GM23338 (cell line): ENCODE measurements around the gene KIRREL3. TPM values are rescaled to one million over a fixed set of nuclear protein-coding genes. Genes with fewer than 3 reads are reported as not detected.

Experiments used
- ATAC-seq: fragments of 200-7000 bp; cut with Tn5 transposase; 3 replicates; pipeline ENCODE4 v1.9.1; 2020
- DNase-seq: peaks from one replicate; pipeline ENCODE4 v3.0.0-alpha.2; 2015; ENCODE audit warnings: low spot score
- H2AFZ ChIP-seq: fragments of 200-600 bp; sonication (generic); 2 replicates; pipeline ENCODE4 v1.8.0; 2016; ENCODE audit warnings: antibody characterized with exemption, mild to moderate bottlenecking, moderate library complexity
- H3F3A ChIP-seq: fragments of 200-600 bp; sonication (generic); replicated peaks from 2 replicates; pipeline ENCODE4 v1.8.0; 2017; ENCODE audit warnings: antibody characterized with exemption, mixed run types, low read depth
- H3K27ac ChIP-seq: fragments of 200-600 bp; sonication (generic); 2 replicates; pipeline ENCODE4 v1.6.1; 2016; ENCODE audit warnings: low read depth
- H3K27me3 ChIP-seq: fragments of 200-600 bp; sonication (generic); 2 replicates; pipeline ENCODE4 v1.8.0; 2016; ENCODE audit warnings: mild to moderate bottlenecking, mixed run types, moderate library complexity; ENCODE audit not compliant: insufficient read depth
- H3K36me3 ChIP-seq: fragments of 200-600 bp; sonication (generic); 2 replicates; pipeline ENCODE4 v1.8.0; 2016; ENCODE audit warnings: mild to moderate bottlenecking; ENCODE audit not compliant: insufficient read depth
- H3K4me1 ChIP-seq: fragments of 200-600 bp; sonication (generic); 2 replicates; pipeline ENCODE4 v1.8.0; 2016; ENCODE audit warnings: mild to moderate bottlenecking, moderate library complexity; ENCODE audit not compliant: insufficient read depth
- H3K4me2 ChIP-seq: fragments of 200-600 bp; sonication (generic); 2 replicates; pipeline ENCODE4 v1.7.1; 2017; ENCODE audit warnings: mixed run types
- H3K4me3 ChIP-seq: fragments of 200-600 bp; sonication (generic); 2 replicates; pipeline ENCODE4 v1.6.1; 2016; ENCODE audit warnings: mixed run types
- H3K79me2 ChIP-seq: fragments of 200-600 bp; sonication (generic); replicated peaks from 2 replicates; pipeline ENCODE4 v1.8.0; 2017; ENCODE audit warnings: mild to moderate bottlenecking; ENCODE audit not compliant: insufficient read depth
- H3K9me2 ChIP-seq: fragments of 200-600 bp; sonication (generic); 2 replicates; pipeline ENCODE4 v1.8.0; 2017; ENCODE audit not compliant: insufficient read depth
- H4K20me1 ChIP-seq: fragments of 200-600 bp; sonication (generic); replicated peaks from 2 replicates; pipeline ENCODE4 v1.8.0; 2017; ENCODE audit warnings: mild to moderate bottlenecking; ENCODE audit not compliant: insufficient read depth
- H3K27ac Mint-ChIP-seq: 2 replicates; pipeline ENCODE4 v1.8.0; 2020; ENCODE audit warnings: inconsistent platforms, mild to moderate bottlenecking, moderate library complexity, mixed read lengths
- H3K27me3 Mint-ChIP-seq: 3 replicates; pipeline ENCODE4 v1.8.0; 2022; ENCODE audit warnings: low read depth, mild to moderate bottlenecking, moderate library complexity, mixed read lengths, inconsistent platforms; ENCODE audit not compliant: insufficient read depth, poor library complexity
- H3K36me3 Mint-ChIP-seq: 3 replicates; pipeline ENCODE4 v1.8.0; 2021; ENCODE audit warnings: low read depth, mild to moderate bottlenecking, inconsistent platforms, moderate library complexity, mixed read lengths
- H3K4me1 Mint-ChIP-seq: 3 replicates; pipeline ENCODE4 v1.8.0; 2020; ENCODE audit warnings: mild to moderate bottlenecking, inconsistent platforms, mixed read lengths
- H3K4me3 Mint-ChIP-seq: 3 replicates; pipeline ENCODE4 v1.8.0; 2021; ENCODE audit warnings: moderate library complexity, mild to moderate bottlenecking, inconsistent platforms, mixed read lengths
- H3K9me3 Mint-ChIP-seq: 3 replicates; pipeline ENCODE4 v1.8.0; 2020; ENCODE audit warnings: moderate library complexity, mild to moderate bottlenecking, inconsistent platforms, mixed read lengths
- CREB1 ChIP-seq: fragments of 250-450 bp; sonication (Bioruptor Pico); IDR thresholded peaks from 2 replicates; pipeline ENCODE4 v1.5.0; 2020; ENCODE audit warnings: low read depth, mild to moderate bottlenecking, moderate library complexity
- CTCF ChIP-seq, 2 experiments: fragments of 200-600 bp in 1 of 2; sonication (generic) in 1 of 2; conservative IDR thresholded peaks; 2 replicates each; pipeline versions ENCODE4 v1.5.1 to v1.6.1; 2016 to 2017; ENCODE audit warnings: antibody characterized with exemption in 2 of 2, low read depth in 2 of 2, mild to moderate bottlenecking in 2 of 2, moderate library complexity in 1 of 2
- EZH2 ChIP-seq: fragments of 200-600 bp; sonication (generic); IDR thresholded peaks from one replicate; pipeline ENCODE4 v1.8.0; 2017; ENCODE audit warnings: antibody characterized with exemption, mild to moderate bottlenecking, low read depth; ENCODE audit not compliant: unreplicated experiment
- JUNB ChIP-seq: IDR thresholded peaks from one replicate; pipeline ENCODE4 v1.6.1; 2016; ENCODE audit warnings: antibody characterized with exemption; ENCODE audit not compliant: unreplicated experiment
- NANOG ChIP-seq: IDR thresholded peaks from 2 replicates; pipeline ENCODE4 v1.6.1; 2016; ENCODE audit warnings: antibody characterized with exemption, borderline replicate concordance
- POLR2AphosphoS5 ChIP-seq: IDR thresholded peaks from 2 replicates; pipeline ENCODE4 v1.6.1; 2016; ENCODE audit warnings: antibody characterized with exemption, low read depth
- STAT1 ChIP-seq: IDR thresholded peaks from one replicate; pipeline ENCODE4 v1.6.1; 2016; ENCODE audit warnings: antibody characterized with exemption; ENCODE audit not compliant: unreplicated experiment
- ZNF114 ChIP-seq: fragments of 250-450 bp; sonication (Bioruptor Pico); IDR thresholded peaks from 2 replicates; pipeline ENCODE4 v1.5.0; 2020; ENCODE audit warnings: mild to moderate bottlenecking, moderate library complexity
- ZNF462 ChIP-seq: fragments of 250-450 bp; sonication (Bioruptor Pico); IDR thresholded peaks from 2 replicates; pipeline ENCODE4 v1.5.0; 2020; ENCODE audit warnings: mild to moderate bottlenecking, moderate library complexity
- polyA plus RNA-seq: library from polyadenylated mRNA; unstranded; fragments of >200 nt; fragmentation: Nextera tagmentation; extraction: Ambion mirVana; gene quantifications from 2 replicates; pipeline ENCODE4 v1.2.1, GENCODE V29; 2016
- total RNA-seq: library from RNA; depleted of rRNA; stranded (reverse); fragments of >200 nt; shearing (Covaris generic); gene quantifications from 2 replicates; pipeline ENCODE4 v1.2.3, GENCODE V29; 2014
- TF ChIP-seq, protein P1 (sequence below): IDR thresholded peaks from 2 replicates; pipeline ENCODE4 v1.6.1; 2016; ENCODE audit warnings: antibody characterized with exemption
- TF ChIP-seq, protein P2 (sequence below): IDR thresholded peaks from one replicate; pipeline ENCODE4 v1.6.1; 2018; ENCODE audit warnings: antibody characterized with exemption; ENCODE audit not compliant: unreplicated experiment

KIRREL3 gene
- total and polyA plus RNA-seq, 2 experiments from 2014 or later, result 0.13 to 1.5 TPM

- Histone ChIP-seq H3K4me1 (no peaks in the 10 kb centered on the region), H2AFZ (0 out of 2 replicates have a peak overlapping the region, but pooled peaks have one; percentile 47), H4K20me1 (no peaks in the 10 kb centered on the region), H3K79me2 (no peaks in the 10 kb centered on the region), H3F3A (no peaks in the 10 kb centered on the region), H3K9me2 (no peaks in the 10 kb centered on the region), H3K27me3 (no peaks in the 10 kb centered on the region), H3K36me3 (no peaks in the 10 kb centered on the region), H3K4me3 (no peak overlapping the region), H3K4me2 (no peak overlapping the region), H3K27ac (no peak overlapping the region)
- ATAC-seq (no peak; the same call in 2 of the 3 replicates), DNase-seq (no peak)
- TF ChIP-seq CTCF (conservative IDR thresholded peaks at IDR 0.05; ENCODE audit: low read depth in 2 of 2) (no peak), EZH2 (no peak), NANOG (no peak), STAT1 (no peak), ZNF462 (CRISPR knock-in tag) (no peak), CREB1 (no peak), JUNB (no peak), POLR2AphosphoS5 (no peak), ZNF114 (CRISPR knock-in tag) (no peak)
- TF ChIP-seq, protein P1, sequence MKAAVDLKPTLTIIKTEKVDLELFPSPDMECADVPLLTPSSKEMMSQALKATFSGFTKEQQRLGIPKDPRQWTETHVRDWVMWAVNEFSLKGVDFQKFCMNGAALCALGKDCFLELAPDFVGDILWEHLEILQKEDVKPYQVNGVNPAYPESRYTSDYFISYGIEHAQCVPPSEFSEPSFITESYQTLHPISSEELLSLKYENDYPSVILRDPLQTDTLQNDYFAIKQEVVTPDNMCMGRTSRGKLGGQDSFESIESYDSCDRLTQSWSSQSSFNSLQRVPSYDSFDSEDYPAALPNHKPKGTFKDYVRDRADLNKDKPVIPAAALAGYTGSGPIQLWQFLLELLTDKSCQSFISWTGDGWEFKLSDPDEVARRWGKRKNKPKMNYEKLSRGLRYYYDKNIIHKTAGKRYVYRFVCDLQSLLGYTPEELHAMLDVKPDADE, result no peak
- TF ChIP-seq, protein P2, sequence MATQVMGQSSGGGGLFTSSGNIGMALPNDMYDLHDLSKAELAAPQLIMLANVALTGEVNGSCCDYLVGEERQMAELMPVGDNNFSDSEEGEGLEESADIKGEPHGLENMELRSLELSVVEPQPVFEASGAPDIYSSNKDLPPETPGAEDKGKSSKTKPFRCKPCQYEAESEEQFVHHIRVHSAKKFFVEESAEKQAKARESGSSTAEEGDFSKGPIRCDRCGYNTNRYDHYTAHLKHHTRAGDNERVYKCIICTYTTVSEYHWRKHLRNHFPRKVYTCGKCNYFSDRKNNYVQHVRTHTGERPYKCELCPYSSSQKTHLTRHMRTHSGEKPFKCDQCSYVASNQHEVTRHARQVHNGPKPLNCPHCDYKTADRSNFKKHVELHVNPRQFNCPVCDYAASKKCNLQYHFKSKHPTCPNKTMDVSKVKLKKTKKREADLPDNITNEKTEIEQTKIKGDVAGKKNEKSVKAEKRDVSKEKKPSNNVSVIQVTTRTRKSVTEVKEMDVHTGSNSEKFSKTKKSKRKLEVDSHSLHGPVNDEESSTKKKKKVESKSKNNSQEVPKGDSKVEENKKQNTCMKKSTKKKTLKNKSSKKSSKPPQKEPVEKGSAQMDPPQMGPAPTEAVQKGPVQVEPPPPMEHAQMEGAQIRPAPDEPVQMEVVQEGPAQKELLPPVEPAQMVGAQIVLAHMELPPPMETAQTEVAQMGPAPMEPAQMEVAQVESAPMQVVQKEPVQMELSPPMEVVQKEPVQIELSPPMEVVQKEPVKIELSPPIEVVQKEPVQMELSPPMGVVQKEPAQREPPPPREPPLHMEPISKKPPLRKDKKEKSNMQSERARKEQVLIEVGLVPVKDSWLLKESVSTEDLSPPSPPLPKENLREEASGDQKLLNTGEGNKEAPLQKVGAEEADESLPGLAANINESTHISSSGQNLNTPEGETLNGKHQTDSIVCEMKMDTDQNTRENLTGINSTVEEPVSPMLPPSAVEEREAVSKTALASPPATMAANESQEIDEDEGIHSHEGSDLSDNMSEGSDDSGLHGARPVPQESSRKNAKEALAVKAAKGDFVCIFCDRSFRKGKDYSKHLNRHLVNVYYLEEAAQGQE, result no peak
- H3K27ac Mint-ChIP-seq, result no peak overlapping the region
- peaks cover 11% of the 10 kb centered on the region for H3K4me1 Mint-ChIP-seq
- H3K4me3 Mint-ChIP-seq, result no peak overlapping the region
- H3K9me3 Mint-ChIP-seq, result peaks cover 4% of the 10 kb centered on the region
- H3K36me3 Mint-ChIP-seq, result no peaks in the 10 kb centered on the region
- peaks cover 12% of the 10 kb centered on the region for H3K27me3 Mint-ChIP-seq
These were observed 534.9 kb downstream of the KIRREL3 start for GRCh38 chr11:126465573-126466188.
